H9 (cell line): ENCODE measurements around the gene ATP1A3. TPM values are rescaled to one million over a fixed set of nuclear protein-coding genes. Genes with fewer than 3 reads are reported as not detected.

Source experiments
- DNase-seq: peaks from one replicate; pipeline ENCODE4 v3.0.0-alpha.2; 2017
- H2AFZ ChIP-seq: one replicate; pipeline ENCODE4 v1.6.1; 2013; ENCODE audit warnings: mild to moderate bottlenecking, low read length, control low read depth, moderate library complexity
- H2AK5ac ChIP-seq: 2 replicates; pipeline ENCODE4 v1.6.1; 2013; ENCODE audit warnings: low read length, control low read depth, mixed read lengths; ENCODE audit not compliant: insufficient read length
- H2BK120ac ChIP-seq: one replicate; pipeline ENCODE4 v1.6.1; 2013; ENCODE audit warnings: low read depth, mild to moderate bottlenecking, low read length, control low read depth, inconsistent platforms; ENCODE audit not compliant: poor library complexity, severe bottlenecking
- H2BK12ac ChIP-seq: 2 replicates; pipeline ENCODE4 v1.6.1; 2013; ENCODE audit warnings: low read length, control low read depth, mixed read lengths, low read depth; ENCODE audit not compliant: insufficient read length
- H2BK15ac ChIP-seq: 2 replicates; pipeline ENCODE4 v1.6.1; 2013; ENCODE audit warnings: low read depth, low read length, control low read depth
- H2BK20ac ChIP-seq: one replicate; pipeline ENCODE4 v1.6.1; 2013; ENCODE audit warnings: low read depth, mild to moderate bottlenecking, low read length, control low read depth, inconsistent platforms; ENCODE audit not compliant: poor library complexity, severe bottlenecking
- H2BK5ac ChIP-seq: 2 replicates; pipeline ENCODE4 v1.6.1; 2013; ENCODE audit warnings: low read length, control low read depth, mixed read lengths; ENCODE audit not compliant: insufficient read length
- H3K14ac ChIP-seq: 2 replicates; pipeline ENCODE4 v1.6.1; 2013; ENCODE audit warnings: low read length, control low read depth; ENCODE audit not compliant: insufficient read depth
- H3K18ac ChIP-seq: 2 replicates; pipeline ENCODE4 v1.6.1; 2013; ENCODE audit warnings: low read depth, mild to moderate bottlenecking, mixed read lengths, low read length, control low read depth; ENCODE audit not compliant: insufficient read length
- H3K23ac ChIP-seq: 2 replicates; pipeline ENCODE4 v1.6.1; 2013; ENCODE audit warnings: low read length, control low read depth, mixed read lengths, low read depth; ENCODE audit not compliant: insufficient read length
- H3K23me2 ChIP-seq: 2 replicates; pipeline ENCODE4 v1.6.1; 2013; ENCODE audit warnings: low read depth, mild to moderate bottlenecking, mixed read lengths, low read length, control low read depth; ENCODE audit not compliant: insufficient read length, poor library complexity, severe bottlenecking
- H3K27ac ChIP-seq: 2 replicates; pipeline ENCODE4 v1.5.1; 2013; ENCODE audit warnings: low read length, control low read depth, mixed read lengths, low read depth; ENCODE audit not compliant: insufficient read length
- H3K27me3 ChIP-seq: 2 replicates; pipeline ENCODE4 v1.6.1; 2013; ENCODE audit warnings: low read length, control low read depth, inconsistent platforms; ENCODE audit not compliant: insufficient read depth
- H3K4ac ChIP-seq: 2 replicates; pipeline ENCODE4 v1.6.1; 2013; ENCODE audit warnings: low read depth, mild to moderate bottlenecking, control low read depth, inconsistent platforms, low read length, moderate library complexity
- H3K4me1 ChIP-seq: 2 replicates; pipeline ENCODE4 v1.6.1; 2013; ENCODE audit warnings: low read length, control low read depth, inconsistent platforms; ENCODE audit not compliant: insufficient read depth
- H3K4me2 ChIP-seq: 2 replicates; pipeline ENCODE4 v1.6.1; 2013; ENCODE audit warnings: low read length, control low read depth, mixed read lengths; ENCODE audit not compliant: insufficient read length, insufficient read depth
- H3K56ac ChIP-seq: 2 replicates; pipeline ENCODE4 v1.6.1; 2013; ENCODE audit warnings: low read depth, mild to moderate bottlenecking, mixed read lengths, low read length, control low read depth; ENCODE audit not compliant: insufficient read length
- H3K79me1 ChIP-seq: 2 replicates; pipeline ENCODE4 v1.6.1; 2013; ENCODE audit warnings: low read depth, mild to moderate bottlenecking, moderate library complexity, low read length, control low read depth, inconsistent platforms; ENCODE audit not compliant: insufficient read depth, poor library complexity, severe bottlenecking
- H3K79me2 ChIP-seq: 2 replicates; pipeline ENCODE4 v1.6.1; 2013; ENCODE audit warnings: low read length, control low read depth, inconsistent platforms; ENCODE audit not compliant: insufficient read depth
- H3K9ac ChIP-seq: 2 replicates; pipeline ENCODE4 v1.6.1; 2013; ENCODE audit warnings: low read length, control low read depth, mixed read lengths; ENCODE audit not compliant: insufficient read length; ENCODE audit errors: extremely low read depth
- H3K9me3 ChIP-seq: one replicate; pipeline ENCODE4 v1.6.1; 2013; ENCODE audit warnings: low read depth, low read length, inconsistent platforms; ENCODE audit not compliant: control insufficient read depth
- H3T11ph ChIP-seq: one replicate; pipeline ENCODE4 v1.6.1; 2013; ENCODE audit warnings: mild to moderate bottlenecking, low read length, control low read depth, inconsistent platforms
- H4K20me1 ChIP-seq: one replicate; pipeline ENCODE4 v1.6.1; 2013; ENCODE audit not compliant: control insufficient read depth, insufficient read length, insufficient read depth
- H4K5ac ChIP-seq: 2 replicates; pipeline ENCODE4 v1.6.1; 2013; ENCODE audit warnings: low read depth, mild to moderate bottlenecking, mixed read lengths, low read length, control low read depth; ENCODE audit not compliant: insufficient read length
- H4K8ac ChIP-seq: replicated peaks from 2 replicates; pipeline ENCODE4 v1.6.1; 2013; ENCODE audit warnings: low read length, control low read depth, mixed read lengths, low read depth; ENCODE audit not compliant: insufficient read length
- H4K91ac ChIP-seq: 2 replicates; pipeline ENCODE4 v1.6.1; 2013; ENCODE audit warnings: low read depth, mild to moderate bottlenecking, moderate library complexity, mixed read lengths, low read length, control low read depth; ENCODE audit not compliant: insufficient read length
- H3K27ac Mint-ChIP-seq, 3 experiments: 2 replicates in 2 of 3; 3 replicates in 1 of 3; pipeline ENCODE4 v1.8.0; 2020 to 2021; ENCODE audit warnings: mixed read lengths in 3 of 3, mild to moderate bottlenecking in 1 of 3, moderate library complexity in 1 of 3
- H3K27me3 Mint-ChIP-seq: 2 replicates; pipeline ENCODE4 v1.8.0; 2021; ENCODE audit warnings: low read depth, mild to moderate bottlenecking, moderate library complexity, mixed read lengths
- H3K36me3 Mint-ChIP-seq, 3 experiments: 2 replicates in 2 of 3; 3 replicates in 1 of 3; pipeline ENCODE4 v1.8.0; 2020 to 2021; ENCODE audit warnings: low read depth in 3 of 3, mixed read lengths in 3 of 3; ENCODE audit not compliant: insufficient read depth in 1 of 3
- H3K4me1 Mint-ChIP-seq, 2 experiments: 2 replicates each; pipeline ENCODE4 v1.8.0; 2020; ENCODE audit warnings: mixed read lengths in 2 of 2
- H3K4me3 Mint-ChIP-seq, 2 experiments: 2 replicates in 1 of 2; 3 replicates in 1 of 2; pipeline ENCODE4 v1.8.0; 2020 to 2021; ENCODE audit warnings: mild to moderate bottlenecking in 2 of 2, mixed read lengths in 2 of 2, moderate library complexity in 1 of 2
- H3K9me3 Mint-ChIP-seq, 2 experiments: 2 replicates in 1 of 2; 3 replicates in 1 of 2; pipeline ENCODE4 v1.8.0; 2020; ENCODE audit warnings: mild to moderate bottlenecking in 2 of 2, mixed read lengths in 2 of 2, moderate library complexity in 1 of 2
- WGBS: extraction: QIAGEN DNeasy Blood & Tissue Kit; methylation state at CpG from one replicate; pipeline ENCODE4 v1.1.7; 2013; ENCODE audit warnings: missing lambda C conversion rate, low lambda C conversion rate, mixed read lengths; ENCODE audit not compliant: insufficient read length; ENCODE audit errors: extremely low coverage; 5-methylcytosine and 5-hydroxymethylcytosine counted together
- total RNA-seq: library from RNA; stranded (reverse); gene quantifications from 2 replicates; pipeline ENCODE4 v1.2.1, GENCODE V29; 2021
- TF ChIP-seq, protein P1 (sequence below): fragments of 200-600 bp; sonication (generic); conservative IDR thresholded peaks from 3 replicates; pipeline ENCODE4 v1.8.0; 2021; ENCODE audit warnings: antibody characterized with exemption, mild to moderate bottlenecking

The ATP1A3 gene
- total RNA-seq, 1 experiment from 2014 or later: 11.6 TPM

GRCh38 chr19:42028304-42029216, 34.5 kb upstream of the ATP1A3 start:
- TF ChIP-seq, protein P1, sequence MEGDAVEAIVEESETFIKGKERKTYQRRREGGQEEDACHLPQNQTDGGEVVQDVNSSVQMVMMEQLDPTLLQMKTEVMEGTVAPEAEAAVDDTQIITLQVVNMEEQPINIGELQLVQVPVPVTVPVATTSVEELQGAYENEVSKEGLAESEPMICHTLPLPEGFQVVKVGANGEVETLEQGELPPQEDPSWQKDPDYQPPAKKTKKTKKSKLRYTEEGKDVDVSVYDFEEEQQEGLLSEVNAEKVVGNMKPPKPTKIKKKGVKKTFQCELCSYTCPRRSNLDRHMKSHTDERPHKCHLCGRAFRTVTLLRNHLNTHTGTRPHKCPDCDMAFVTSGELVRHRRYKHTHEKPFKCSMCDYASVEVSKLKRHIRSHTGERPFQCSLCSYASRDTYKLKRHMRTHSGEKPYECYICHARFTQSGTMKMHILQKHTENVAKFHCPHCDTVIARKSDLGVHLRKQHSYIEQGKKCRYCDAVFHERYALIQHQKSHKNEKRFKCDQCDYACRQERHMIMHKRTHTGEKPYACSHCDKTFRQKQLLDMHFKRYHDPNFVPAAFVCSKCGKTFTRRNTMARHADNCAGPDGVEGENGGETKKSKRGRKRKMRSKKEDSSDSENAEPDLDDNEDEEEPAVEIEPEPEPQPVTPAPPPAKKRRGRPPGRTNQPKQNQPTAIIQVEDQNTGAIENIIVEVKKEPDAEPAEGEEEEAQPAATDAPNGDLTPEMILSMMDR: peak; percentile 99
- H3K36me3 Mint-ChIP-seq: peaks cover 20 to 50% (median 39%) of the 10 kb centered on the region in 3 experiments; a peak in 6 of 7 replicates
- Histone ChIP-seq H3K79me1 (no peaks in the 10 kb centered on the region), H4K8ac (no peak overlapping the region), H3K9ac (no peak overlapping the region), H2AK5ac (no peak overlapping the region), H3K27me3 (no peaks in the 10 kb centered on the region), H3T11ph (no peak overlapping the region), H3K4me1 (peaks cover 6% of the 10 kb centered on the region; the same call in 1 of the 2 replicates), H2BK20ac (no peak overlapping the region), H3K4ac (no peak overlapping the region), H3K4me2 (peak overlapping the region; percentile 4), H2BK12ac (no peak overlapping the region), H3K27ac (no peak overlapping the region), H3K23ac (no peak overlapping the region), H4K5ac (no peak overlapping the region), H3K56ac (no peak overlapping the region), H4K20me1 (no peaks in the 10 kb centered on the region), H3K9me3 (no peaks in the 10 kb centered on the region), H3K79me2 (no peaks in the 10 kb centered on the region), H2BK5ac (no peak overlapping the region), H2BK120ac (no peak overlapping the region), H3K14ac (no peak overlapping the region), H2BK15ac (no peak overlapping the region), H2AFZ (no peak overlapping the region), H3K18ac (no peak overlapping the region), H3K23me2 (no peaks in the 10 kb centered on the region), H4K91ac (no peak overlapping the region)
- H3K4me3 Mint-ChIP-seq: peak overlapping the region; percentile 73 to 80
- no peaks in the 10 kb centered on the region for H3K9me3 Mint-ChIP-seq
- peak; percentile 89 for DNase-seq
- H3K27me3 Mint-ChIP-seq: no peaks in the 10 kb centered on the region; the same call in 1 of the 2 replicates
- WGBS: no CpG with 5 or more reads among the region's 8 CpGs
- H3K27ac Mint-ChIP-seq: peak overlapping the region; percentile 55 to 93 (median 66); a peak in 6 of 7 replicates
- peaks cover 23 to 33% of the 10 kb centered on the region in 2 experiments for H3K4me1 Mint-ChIP-seq
